B cell (primary cell): ENCODE measurements around the gene PSENEN.

Experiments used
- EZH2 ChIP-seq: IDR thresholded peaks from 2 replicates; pipeline ENCODE4 v1.6.1; 2012; ENCODE audit warnings: borderline replicate concordance, low read depth, mild to moderate bottlenecking, moderate library complexity, low read length; ENCODE audit not compliant: insufficient read depth, poor library complexity, severe bottlenecking
- TF ChIP-seq, protein P1 (sequence below): fragments of 200-600 bp; IDR thresholded peaks from one replicate; pipeline ENCODE4 v1.8.0; 2022; ENCODE audit warnings: antibody characterized with exemption, mild to moderate bottlenecking

DNA sequence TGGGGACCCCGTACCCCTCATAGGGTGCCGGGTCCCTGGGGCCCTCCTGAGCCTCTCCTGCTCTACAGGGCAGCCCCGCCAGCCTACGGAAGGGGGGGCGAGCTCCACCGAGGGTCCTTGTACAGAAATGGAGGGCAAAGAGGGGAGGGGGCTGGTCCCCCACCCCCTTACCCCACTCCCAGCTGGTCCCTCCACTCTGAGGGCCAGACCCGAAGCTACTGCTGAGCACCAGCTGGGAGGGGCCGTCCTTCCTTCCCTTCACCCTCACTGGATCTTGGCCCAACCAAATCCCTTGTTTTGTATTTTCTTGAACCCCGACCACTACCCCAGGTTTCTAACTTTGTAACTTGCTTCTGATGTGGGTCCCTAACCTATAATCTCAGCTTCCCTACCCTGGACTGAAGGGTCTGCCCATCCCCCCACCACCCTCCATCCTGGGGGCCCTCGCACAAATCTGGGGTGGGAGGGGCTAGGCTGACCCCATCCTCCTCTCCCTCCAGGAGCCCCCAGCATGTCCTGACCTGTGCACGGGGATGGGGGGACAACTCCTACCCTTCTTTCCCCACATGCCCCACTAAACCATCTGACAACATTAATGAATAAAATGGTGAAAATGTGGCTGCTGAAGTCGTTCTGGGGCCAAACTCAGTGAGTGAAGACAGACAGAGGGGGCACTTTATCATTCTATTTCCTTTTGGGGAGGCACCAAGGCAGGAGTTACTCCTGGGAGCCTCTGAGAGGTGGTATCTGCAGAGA, 42.9 kb downstream of the PSENEN start:
- no peak for TF ChIP-seq EZH2
- TF ChIP-seq, protein P1, sequence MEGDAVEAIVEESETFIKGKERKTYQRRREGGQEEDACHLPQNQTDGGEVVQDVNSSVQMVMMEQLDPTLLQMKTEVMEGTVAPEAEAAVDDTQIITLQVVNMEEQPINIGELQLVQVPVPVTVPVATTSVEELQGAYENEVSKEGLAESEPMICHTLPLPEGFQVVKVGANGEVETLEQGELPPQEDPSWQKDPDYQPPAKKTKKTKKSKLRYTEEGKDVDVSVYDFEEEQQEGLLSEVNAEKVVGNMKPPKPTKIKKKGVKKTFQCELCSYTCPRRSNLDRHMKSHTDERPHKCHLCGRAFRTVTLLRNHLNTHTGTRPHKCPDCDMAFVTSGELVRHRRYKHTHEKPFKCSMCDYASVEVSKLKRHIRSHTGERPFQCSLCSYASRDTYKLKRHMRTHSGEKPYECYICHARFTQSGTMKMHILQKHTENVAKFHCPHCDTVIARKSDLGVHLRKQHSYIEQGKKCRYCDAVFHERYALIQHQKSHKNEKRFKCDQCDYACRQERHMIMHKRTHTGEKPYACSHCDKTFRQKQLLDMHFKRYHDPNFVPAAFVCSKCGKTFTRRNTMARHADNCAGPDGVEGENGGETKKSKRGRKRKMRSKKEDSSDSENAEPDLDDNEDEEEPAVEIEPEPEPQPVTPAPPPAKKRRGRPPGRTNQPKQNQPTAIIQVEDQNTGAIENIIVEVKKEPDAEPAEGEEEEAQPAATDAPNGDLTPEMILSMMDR: no peak
